HepG2 (cell line): Measurements from ENCODE around the gene B3GALNT2. TPM values are rescaled to one million over a fixed set of nuclear protein-coding genes. Genes with fewer than 3 reads are reported as not detected.
A peak's percentile ranks its signal among the peaks of the same experiment; 100 is the strongest.

Experiments used
- ARNTL ChIP-seq: sonication (generic); formaldehyde crosslinking; IDR thresholded peaks from 2 replicates; pipeline ENCODE4 v1.4.0; 2020; ENCODE audit warnings: mild to moderate bottlenecking, missing genetic modification reagents
- FOXK1 ChIP-seq: sonication (generic); formaldehyde crosslinking; IDR thresholded peaks from 2 replicates; pipeline ENCODE4 v1.4.0; 2020; ENCODE audit warnings: low read depth, missing genetic modification reagents, borderline replicate concordance
- FOXO1 ChIP-seq: sonication (generic); formaldehyde crosslinking; IDR thresholded peaks from 2 replicates; pipeline ENCODE4 v1.4.0; 2020; ENCODE audit warnings: missing genetic modification reagents
- FOXP1 ChIP-seq, 2 experiments: fragments of 450-650 bp in 1 of 2; IDR thresholded peaks; 2 replicates each; pipeline ENCODE4 v1.6.1; 2017 to 2018; ENCODE audit warnings: antibody characterized with exemption in 1 of 2
- KDM1A ChIP-seq: IDR thresholded peaks from 2 replicates; pipeline ENCODE4 v1.6.1; 2016; ENCODE audit warnings: missing compliant biosample characterization
- MIXL1 ChIP-seq: IDR thresholded peaks from 2 replicates; pipeline ENCODE4 v1.6.1; 2016
- NCOA2 ChIP-seq: sonication (generic); formaldehyde crosslinking; IDR thresholded peaks from 2 replicates; pipeline ENCODE4 v1.8.0; 2022; ENCODE audit warnings: inconsistent platforms
- SP5 ChIP-seq: IDR thresholded peaks from 2 replicates; pipeline ENCODE4 v1.6.1; 2016; ENCODE audit warnings: low read depth, borderline replicate concordance
- ZNF207 ChIP-seq: fragments of 450-650 bp; IDR thresholded peaks from 2 replicates; pipeline ENCODE4 v1.6.1; 2016; ENCODE audit warnings: antibody characterized with exemption, borderline replicate concordance
- ZNF563 ChIP-seq: sonication (generic); formaldehyde crosslinking; IDR thresholded peaks from 2 replicates; pipeline ENCODE4 v1.8.0; 2022; ENCODE audit warnings: mild to moderate bottlenecking, moderate library complexity, missing genetic modification reagents
- ZNF598 ChIP-seq: sonication (generic); formaldehyde crosslinking; IDR thresholded peaks from 2 replicates; pipeline ENCODE4 v1.5.1; 2020; ENCODE audit warnings: mild to moderate bottlenecking, missing genetic modification reagents, borderline replicate concordance
- ZNF629 ChIP-seq: sonication (generic); formaldehyde crosslinking; conservative IDR thresholded peaks from 2 replicates; pipeline ENCODE4 v1.5.0; 2020; ENCODE audit warnings: missing genetic modification reagents
- ZNF75D ChIP-seq: sonication (generic); formaldehyde crosslinking; IDR thresholded peaks from 2 replicates; pipeline ENCODE4 v1.8.1; 2023; ENCODE audit warnings: missing genetic modification reagents, mild to moderate bottlenecking, borderline replicate concordance
- ZNF788 ChIP-seq: sonication (generic); formaldehyde crosslinking; IDR thresholded peaks from 2 replicates; pipeline ENCODE4 v1.5.0; 2020; ENCODE audit warnings: mild to moderate bottlenecking, missing genetic modification reagents, borderline replicate concordance
- ZSCAN25 ChIP-seq: sonication (generic); formaldehyde crosslinking; IDR thresholded peaks from 2 replicates; pipeline ENCODE4 v1.8.0; 2022; ENCODE audit warnings: mild to moderate bottlenecking, missing genetic modification reagents
- polyA plus RNA-seq, 8 experiments: library from polyadenylated mRNA; depleted of rRNA in 3 of 8; stranded (reverse) in 7 of 8; unstranded in 1 of 8; fragments of >200 nt; fragmentation: Illumina TruSeq in 4 of 8; extraction: Trizol in 4 of 8; gene quantifications; 2 replicates each; pipeline versions ENCODE4 v1.2.1 to v1.2.3, GENCODE V29; 2011 to 2016; ENCODE audit warnings: low read depth in 4 of 8, missing spikeins in 1 of 8, mixed read lengths in 1 of 8; ENCODE audit not compliant: insufficient read depth in 1 of 8
- total RNA-seq, 5 experiments: library from RNA; depleted of rRNA; stranded (reverse); fragments of >200 nt; fragmentation: Illumina TruSeq; extraction: Trizol; gene quantifications; 2 replicates each; pipeline ENCODE4 v1.2.3, GENCODE V29; 2016; ENCODE audit warnings: low read depth in 1 of 5
- TF ChIP-seq, protein P1 (sequence below): sonication (generic); formaldehyde crosslinking; IDR thresholded peaks from 2 replicates; pipeline ENCODE4 v1.4.0; 2020; ENCODE audit warnings: missing genetic modification reagents

B3GALNT2 gene
- total and polyA plus RNA-seq, 2 of the 13 experiments (the other 11 are each of a cell fraction or from before 2014, with no cell fraction given): 16.5 to 28.9 TPM

- TF ChIP-seq ZSCAN25 (CRISPR knock-in tag): peak; percentile 96
- TF ChIP-seq MIXL1 (CRISPR knock-in tag): peak; percentile 73; the same call in 1 of the 2 replicates
- no peak for TF ChIP-seq ARNTL
- TF ChIP-seq ZNF788 (CRISPR knock-in tag): no peak; the same call in 1 of the 2 replicates
- TF ChIP-seq ZNF629 (CRISPR knock-in tag): 0 out of 2 replicates have a peak, but pooled peaks have one; percentile 12
- TF ChIP-seq NCOA2 (CRISPR knock-in tag): peak; percentile 76
- no peak for TF ChIP-seq FOXP1 (IDR thresholded peaks at IDR 0.05)
- TF ChIP-seq FOXP1 (CRISPR knock-in tag; IDR thresholded peaks at IDR 0.05): peak; percentile 67
- peak; percentile 73; the same call in 1 of the 2 replicates for TF ChIP-seq FOXK1 (CRISPR knock-in tag)
- TF ChIP-seq, protein P1, sequence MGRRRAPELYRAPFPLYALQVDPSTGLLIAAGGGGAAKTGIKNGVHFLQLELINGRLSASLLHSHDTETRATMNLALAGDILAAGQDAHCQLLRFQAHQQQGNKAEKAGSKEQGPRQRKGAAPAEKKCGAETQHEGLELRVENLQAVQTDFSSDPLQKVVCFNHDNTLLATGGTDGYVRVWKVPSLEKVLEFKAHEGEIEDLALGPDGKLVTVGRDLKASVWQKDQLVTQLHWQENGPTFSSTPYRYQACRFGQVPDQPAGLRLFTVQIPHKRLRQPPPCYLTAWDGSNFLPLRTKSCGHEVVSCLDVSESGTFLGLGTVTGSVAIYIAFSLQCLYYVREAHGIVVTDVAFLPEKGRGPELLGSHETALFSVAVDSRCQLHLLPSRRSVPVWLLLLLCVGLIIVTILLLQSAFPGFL (CRISPR knock-in tag): no peak
- TF ChIP-seq FOXO1 (CRISPR knock-in tag): peak; percentile 87
- TF ChIP-seq ZNF75D: no peak
- peak; percentile 51; the same call in 1 of the 2 replicates for TF ChIP-seq KDM1A (CRISPR knock-in tag)
- TF ChIP-seq ZNF598: no peak
- no peak for TF ChIP-seq ZNF563 (CRISPR knock-in tag)
- peak; percentile 78 for TF ChIP-seq SP5 (CRISPR knock-in tag)
- TF ChIP-seq ZNF207: no peak
Observed at GRCh38 chr1:235411489-235412486, 92.5 kb downstream of the B3GALNT2 start (continued).
